GM03348 (cell line): ENCODE measurements around the gene ANP32B.
"Not testable (repeated sequence)": the region's sequence is repeated elsewhere in the genome, so short reads cannot be mapped to it uniquely, and the experiment has no call there.

ENCODE experiments used
- DNase-seq: peaks from one replicate; pipeline ENCODE4 v3.0.0; 2012; ENCODE audit warnings: low spot score

ANP32B gene

GRCh38 chr9:97993000-97993399 is 9.9 kb downstream of the ANP32B start:
- DNase-seq: no peak

- no peak for DNase-seq
Measured at GRCh38 chr9:97994703-97995102, 11.6 kb downstream of the ANP32B start.

GRCh38 chr9:97996676-97997075 is 13.5 kb downstream of the ANP32B start:
- DNase-seq: not testable (repeated sequence)

GRCh38 chr9:97997330-97998276 is 14.5 kb downstream of the ANP32B start:
- DNase-seq: no peak

GRCh38 chr9:98002808-98003207 is 19.7 kb downstream of the ANP32B start:
- no peak for DNase-seq

- DNase-seq: no peak
Measured at GRCh38 chr9:98006127-98006796, 23.1 kb downstream of the ANP32B start.

GRCh38 chr9:98007251-98007928 is 24.2 kb downstream of the ANP32B start:
- no peak for DNase-seq

GRCh38 chr9:98008764-98009163 is 25.6 kb downstream of the ANP32B start:
- DNase-seq: no peak

GRCh38 chr9:98009437-98009836 is 26.3 kb downstream of the ANP32B start:
- no peak for DNase-seq

- DNase-seq: peak; percentile 49
Measured at GRCh38 chr9:98009936-98010335, 26.8 kb downstream of the ANP32B start.

GRCh38 chr9:98010445-98010844 is 27.3 kb downstream of the ANP32B start:
- DNase-seq: no peak

GRCh38 chr9:98011122-98011521 is 28.0 kb downstream of the ANP32B start:
- DNase-seq: no peak

GRCh38 chr9:98016137-98016680 is 33.1 kb downstream of the ANP32B start:
- DNase-seq: no peak

- no peak for DNase-seq
Measured at GRCh38 chr9:98017306-98017705, 34.2 kb downstream of the ANP32B start.

- no peak for DNase-seq
Measured at GRCh38 chr9:98018347-98018746, 35.2 kb downstream of the ANP32B start.

GRCh38 chr9:98019098-98019497 is 36.0 kb downstream of the ANP32B start:
- no peak for DNase-seq

GRCh38 chr9:98019869-98020268 is 36.7 kb downstream of the ANP32B start:
- DNase-seq: not testable (repeated sequence)

GRCh38 chr9:98020476-98021145 is 37.5 kb downstream of the ANP32B start:
- DNase-seq: no peak

GRCh38 chr9:98021306-98022040 is 38.3 kb downstream of the ANP32B start:
- DNase-seq: no peak

GRCh38 chr9:98022447-98022846 is 39.3 kb downstream of the ANP32B start:
- peak; percentile 41 for DNase-seq

GRCh38 chr9:98024702-98025101 is 41.6 kb downstream of the ANP32B start:
- DNase-seq: no peak
